Muscle of arm (tissue), 12 donors: ENCODE data around the gene AEN. TPM values are rescaled to one million over a fixed set of nuclear protein-coding genes. Genes with fewer than 3 reads are reported as not detected.
A peak's percentile ranks its signal among the peaks of the same experiment; 100 is the strongest.
"Not testable (repeated sequence)": the region's sequence is repeated elsewhere in the genome, so short reads cannot be mapped to it uniquely, and the experiment has no call there.

Experiments used
- DNase-seq: peaks from one replicate; pipeline ENCODE4 v3.0.0-alpha.2; 2013
- polyA plus RNA-seq, 12 donors: library from polyadenylated mRNA; unstranded; fragments of 120-200 nt; gene quantifications; one replicate each; pipeline ENCODE4 v1.2.1, GENCODE V29; 2013; ENCODE audit not compliant: insufficient read length in 12 of 12

AEN gene
- polyA plus RNA-seq, 12 donors, result 3.2 to 6.2 (median 5.0) TPM; not detected in 1

GRCh38 chr15:88630141-88630721 lies 9.1 kb downstream of the AEN start:
- no peak for DNase-seq

- no peak for DNase-seq
These were observed 9.8 kb downstream of the AEN start for GRCh38 chr15:88630798-88631463.

GRCh38 chr15:88631464-88632028 lies 10.4 kb downstream of the AEN start:
- DNase-seq, result no peak

GRCh38 chr15:88632797-88633196 lies 11.7 kb downstream of the AEN start:
- not testable (repeated sequence) for DNase-seq

- no peak for DNase-seq
These were observed 13.3 kb downstream of the AEN start for GRCh38 chr15:88634449-88634848.

GRCh38 chr15:88635318-88635717 lies 14.2 kb downstream of the AEN start:
- DNase-seq, result no peak

GRCh38 chr15:88636050-88636449 lies 14.9 kb downstream of the AEN start:
- no peak for DNase-seq

- DNase-seq, result no peak
These were observed 15.5 kb downstream of the AEN start for GRCh38 chr15:88636654-88637053.

GRCh38 chr15:88637436-88637835 lies 16.3 kb downstream of the AEN start:
- DNase-seq, result no peak

- no peak for DNase-seq
These were observed 16.9 kb downstream of the AEN start for GRCh38 chr15:88637841-88638625.

- peak; percentile 74 for DNase-seq
These were observed 17.7 kb downstream of the AEN start, which contains the start of gene ISG20 for GRCh38 chr15:88638626-88639372. Gene ISG20 (plus strand): TSS chr15:88639016. CDS start chr15:88639367, 351 bp downstream.

- no peak for DNase-seq
These were observed 20.9 kb downstream of the AEN start for GRCh38 chr15:88641959-88642452.

- DNase-seq, result not testable (repeated sequence)
These were observed 21.4 kb downstream of the AEN start for GRCh38 chr15:88642514-88642913.

GRCh38 chr15:88644741-88645140 lies 23.6 kb downstream of the AEN start:
- DNase-seq, result no peak

GRCh38 chr15:88645171-88646087 lies 24.3 kb downstream of the AEN start:
- no peak for DNase-seq

GRCh38 chr15:88646088-88646405 lies 24.9 kb downstream of the AEN start:
- no peak for DNase-seq

GRCh38 chr15:88646951-88647350 lies 25.8 kb downstream of the AEN start:
- no peak for DNase-seq

- DNase-seq, result no peak
These were observed 26.4 kb downstream of the AEN start for GRCh38 chr15:88647351-88648105.

GRCh38 chr15:88648357-88649214 lies 27.4 kb downstream of the AEN start:
- DNase-seq, result no peak
